IMR-90 (cell line): ENCODE measurements around the gene CELF5. TPM values are rescaled to one million over a fixed set of nuclear protein-coding genes. Genes with fewer than 3 reads are reported as not detected.

Source experiments
- ATAC-seq: fragments of 200-7000 bp; cut with Tn5 transposase; 2 replicates; pipeline ENCODE4 v1.9.1; 2020; ENCODE audit warnings: low read depth, mild to moderate bottlenecking, moderate library complexity
- BruUV-seq: library from RNA; stranded (reverse); fragments of 400-500 nt; replicated peaks from 2 replicates; lab custom pipeline; 2021; lab: Mats Ljungman, UMichigan
- CTCF ChIA-PET: fragments of 300-600 bp; formaldehyde crosslinking; extraction: SDS; loops from one replicate; lab custom pipeline; 2021; ENCODE audit warnings: antibody characterized with exemption; lab: Yijun Ruan, JAX
- POLR2A ChIA-PET: fragments of 300-600 bp; sonication (Branson Sonifier 250); formaldehyde crosslinking; loops from one replicate; lab custom pipeline; 2022; ENCODE audit warnings: antibody characterized with exemption; ENCODE audit not compliant: unreplicated experiment; lab: Charles Lee
- DNase-seq: peaks from one replicate; pipeline ENCODE4 v3.0.0; 2013
- H2AFZ ChIP-seq: replicated peaks from 2 replicates; pipeline ENCODE3; 2013; ENCODE audit warnings: low read length, mild to moderate bottlenecking; ENCODE audit not compliant: poor library complexity
- H2AK5ac ChIP-seq: 2 replicates; pipeline ENCODE4 v1.6.1; 2013; ENCODE audit warnings: low read depth, low read length, inconsistent platforms
- H2AK9ac ChIP-seq: replicated peaks from 2 replicates; pipeline ENCODE3; 2013; ENCODE audit warnings: mild to moderate bottlenecking, low read depth, low read length, moderate library complexity; ENCODE audit not compliant: poor library complexity
- H2BK120ac ChIP-seq: 2 replicates; pipeline ENCODE4 v1.6.1; 2013; ENCODE audit warnings: low read depth, low read length, inconsistent platforms
- H2BK15ac ChIP-seq: 3 replicates; pipeline ENCODE4 v1.6.1; 2013; ENCODE audit warnings: low read depth, low read length, inconsistent platforms
- H2BK20ac ChIP-seq: 2 replicates; pipeline ENCODE4 v1.6.1; 2013; ENCODE audit warnings: low read depth, mild to moderate bottlenecking, inconsistent platforms, low read length, moderate library complexity
- H2BK5ac ChIP-seq: 2 replicates; pipeline ENCODE4 v1.6.1; 2013; ENCODE audit warnings: mild to moderate bottlenecking, low read depth, low read length, inconsistent platforms; ENCODE audit not compliant: poor library complexity, severe bottlenecking
- H3K14ac ChIP-seq: replicated peaks from 2 replicates; pipeline ENCODE4 v1.6.1; 2013; ENCODE audit warnings: low read depth, low read length, inconsistent platforms
- H3K18ac ChIP-seq: 2 replicates; pipeline ENCODE4 v1.6.1; 2013; ENCODE audit warnings: low read depth, low read length, control low read depth
- H3K23ac ChIP-seq: 2 replicates; pipeline ENCODE4 v1.6.1; 2013; ENCODE audit warnings: low read depth, low read length, inconsistent platforms
- H3K27ac ChIP-seq: 2 replicates; pipeline ENCODE4 v1.5.1; 2013; ENCODE audit warnings: mild to moderate bottlenecking, control low read depth, low read length; ENCODE audit not compliant: insufficient read depth
- H3K27me3 ChIP-seq: 2 replicates; pipeline ENCODE4 v1.6.1; 2013; ENCODE audit warnings: low read length; ENCODE audit not compliant: control insufficient read depth, insufficient read depth
- H3K36me3 ChIP-seq: 2 replicates; pipeline ENCODE4 v1.6.1; 2013; ENCODE audit warnings: low read length, mixed read lengths; ENCODE audit not compliant: control insufficient read depth, insufficient read depth
- H3K4ac ChIP-seq: 2 replicates; pipeline ENCODE4 v1.6.1; 2013; ENCODE audit warnings: low read depth, low read length, inconsistent platforms
- H3K4me1 ChIP-seq: 2 replicates; pipeline ENCODE4 v1.6.1; 2013; ENCODE audit warnings: low read length, mixed read lengths; ENCODE audit not compliant: control insufficient read depth, insufficient read depth
- H3K4me2 ChIP-seq: 2 replicates; pipeline ENCODE4 v1.6.1; 2013; ENCODE audit warnings: low read depth, mild to moderate bottlenecking, control low read depth, low read length, moderate library complexity
- H3K4me3 ChIP-seq: 2 replicates; pipeline ENCODE4 v1.5.1; 2013; ENCODE audit warnings: low read depth, mild to moderate bottlenecking, control low read depth, low read length, moderate library complexity; ENCODE audit not compliant: insufficient read depth
- H3K56ac ChIP-seq: 2 replicates; pipeline ENCODE4 v1.6.1; 2013; ENCODE audit warnings: low read length, inconsistent platforms; ENCODE audit not compliant: insufficient read depth; ENCODE audit errors: extremely low read depth
- H3K79me1 ChIP-seq, 2 experiments: 2 replicates each; pipeline ENCODE4 v1.6.1; 2013; ENCODE audit warnings: low read length in 2 of 2, inconsistent platforms in 1 of 2, low read depth in 1 of 2
- H3K9ac ChIP-seq: 2 replicates; pipeline ENCODE4 v1.6.1; 2013; ENCODE audit warnings: low read depth, low read length, control low read depth
- H3K9me1 ChIP-seq: 2 replicates; pipeline ENCODE4 v1.6.1; 2013; ENCODE audit warnings: low read length, inconsistent platforms; ENCODE audit not compliant: insufficient read depth
- H3K9me3 ChIP-seq: 2 replicates; pipeline ENCODE4 v1.6.1; 2013; ENCODE audit warnings: low read length; ENCODE audit not compliant: control insufficient read depth, insufficient read depth
- H4K20me1 ChIP-seq: 2 replicates; pipeline ENCODE4 v1.6.1; 2013; ENCODE audit warnings: low read length, inconsistent platforms; ENCODE audit not compliant: insufficient read depth
- H4K5ac ChIP-seq: 2 replicates; pipeline ENCODE4 v1.6.1; 2013; ENCODE audit warnings: mild to moderate bottlenecking, low read depth, low read length, control low read depth
- H4K8ac ChIP-seq, 2 experiments: 2 replicates each; pipeline ENCODE4 v1.6.1; 2013; ENCODE audit warnings: low read depth in 2 of 2, low read length in 2 of 2, control low read depth in 1 of 2, inconsistent platforms in 1 of 2
- H4K91ac ChIP-seq: 2 replicates; pipeline ENCODE4 v1.6.1; 2013; ENCODE audit warnings: low read depth, low read length, inconsistent platforms; ENCODE audit not compliant: insufficient read depth
- BHLHE40 ChIP-seq: fragments of 150-350 bp; IDR thresholded peaks from 2 replicates; pipeline ENCODE4 v1.6.1; 2016; ENCODE audit warnings: mild to moderate bottlenecking, low read depth, low read length
- CHD1 ChIP-seq: IDR thresholded peaks from 2 replicates; pipeline ENCODE4 v1.6.1; 2012; ENCODE audit warnings: low read depth, low read length, improper control_type of control experiment
- FOS ChIP-seq: fragments of 150-350 bp; IDR thresholded peaks from 2 replicates; pipeline ENCODE4 v1.6.1; 2016; ENCODE audit warnings: low read depth, low read length
- MAFK ChIP-seq: IDR thresholded peaks from 2 replicates; pipeline ENCODE4 v1.6.1; 2012; ENCODE audit warnings: low read depth, low read length, improper control_type of control experiment
- MAZ ChIP-seq: IDR thresholded peaks from 2 replicates; pipeline ENCODE4 v1.6.1; 2012; ENCODE audit warnings: low read depth, mild to moderate bottlenecking, low read length, improper control_type of control experiment, moderate library complexity, borderline replicate concordance
- MXI1 ChIP-seq: IDR thresholded peaks from 2 replicates; pipeline ENCODE4 v1.6.1; 2012; ENCODE audit warnings: low read depth, mild to moderate bottlenecking, low read length, moderate library complexity, borderline replicate concordance
- RAD21 ChIP-seq: IDR thresholded peaks from 2 replicates; pipeline ENCODE4 v1.6.1; 2012; ENCODE audit warnings: low read length, improper control_type of control experiment
- RCOR1 ChIP-seq: IDR thresholded peaks from 2 replicates; pipeline ENCODE4 v1.6.1; 2012; ENCODE audit warnings: mild to moderate bottlenecking, low read length, improper control_type of control experiment; ENCODE audit not compliant: insufficient replicate concordance
- SMC3 ChIP-seq: fragments of 150-350 bp; IDR thresholded peaks from 2 replicates; pipeline ENCODE4 v1.6.1; 2016; ENCODE audit warnings: low read depth, mild to moderate bottlenecking, antibody characterized with exemption, low read length, moderate library complexity
- dilution Hi-C: fragments of 300-500 bp; cut with HindIII; formaldehyde crosslinking; loops from one replicate; pipeline ENCODE4 v1.14.3; 2018; ENCODE audit warnings: low sequenced_read_pairs; ENCODE audit not compliant: unreplicated experiment
- in situ Hi-C: fragments of 300-500 bp; cut with MboI; formaldehyde crosslinking; loops from 3 replicates; pipeline ENCODE4 v1.14.3; 2019; ENCODE audit warnings: low sequenced_read_pairs, inconsistent platforms, mixed read lengths
- intact Hi-C: fragments of 100-400 bp; cut with micrococcal nuclease; formaldehyde crosslinking; loops from 2 replicates; pipeline ENCODE4 v1.10.0; 2022
- polyA plus RNA-seq, 3 experiments: library from polyadenylated mRNA; depleted of rRNA; stranded (reverse); fragments of >200 nt; gene quantifications; 2 replicates each; pipeline ENCODE4 v1.2.3, GENCODE V29; 2012; ENCODE audit warnings: low replicate concordance in 1 of 3
- total RNA-seq: library from RNA; depleted of rRNA; stranded (reverse); fragments of >200 nt; gene quantifications from 2 replicates; pipeline ENCODE4 v1.2.3, GENCODE V29; 2012
- TF ChIP-seq, protein P1 (sequence below): conservative IDR thresholded peaks from 2 replicates; pipeline ENCODE4 v1.5.1; 2012; ENCODE audit warnings: mild to moderate bottlenecking, low read depth, low read length, improper control_type of control experiment

The CELF5 gene
- total and polyA plus RNA-seq, 2 of the 4 experiments (the other 2 are of a cell fraction): 0.02 TPM; not detected in 1

DNA sequence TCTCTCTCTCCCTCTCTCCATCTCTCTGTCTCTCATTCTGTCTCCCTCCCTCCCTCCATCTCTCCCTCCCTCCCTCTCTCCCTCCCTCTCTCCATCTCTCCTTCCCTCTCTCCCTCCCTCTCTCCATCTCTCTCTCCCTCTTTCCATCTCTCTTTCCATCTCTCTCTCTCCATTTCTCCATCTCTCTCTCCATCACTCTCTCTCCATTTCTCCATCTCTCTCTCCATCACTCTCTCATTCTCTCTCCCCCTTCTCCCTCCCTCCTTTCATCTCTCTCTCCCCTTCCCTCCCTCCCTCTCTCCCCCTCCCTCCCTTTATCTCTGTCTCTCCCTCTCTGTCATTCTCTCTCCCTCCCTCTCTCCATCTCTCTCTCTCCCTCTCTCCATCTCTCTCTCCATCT lies 86.2 kb downstream of the CELF5 start:
- Histone ChIP-seq H3K79me1 (no peaks in the 10 kb centered on the region), H3K4me3 (no peak overlapping the region), H3K9me3 (peaks cover 3% of the 10 kb centered on the region), H2BK5ac (no peak overlapping the region), H4K20me1 (no peaks in the 10 kb centered on the region), H4K5ac (no peak overlapping the region), H3K9ac (no peak overlapping the region), H3K36me3 (no peaks in the 10 kb centered on the region), H3K14ac (no peak overlapping the region), H3K27me3 (peaks cover 31% of the 10 kb centered on the region), H2AK5ac (no peak overlapping the region), H4K8ac (no peak overlapping the region), H2BK20ac (no peak overlapping the region), H2AFZ (no peak overlapping the region), H3K18ac (no peak overlapping the region), H3K56ac (no peak overlapping the region), H3K4me2 (no peak overlapping the region), H3K27ac (no peak overlapping the region), H2BK15ac (no peak overlapping the region), H3K4me1 (no peaks in the 10 kb centered on the region), H4K91ac (no peak overlapping the region), H2BK120ac (no peak overlapping the region), H3K23ac (no peak overlapping the region), H3K9me1 (no peaks in the 10 kb centered on the region), H2AK9ac (no peak overlapping the region), H3K4ac (no peak overlapping the region)
- dilution Hi-C loops: no loop called here
- in situ Hi-C loops: loop anchor here (25.0 kb wide), 1 partner anchor 302 kb away; the partner anchor contains the start of gene TBXA2R
- intact Hi-C loops: no loop called here
- ATAC-seq (no peak), DNase-seq (no peak)
- TF ChIP-seq RCOR1 (no peak), SMC3 (no peak), MAFK (no peak), MXI1 (no peak), RAD21 (no peak), MAZ (no peak), BHLHE40 (no peak), CHD1 (no peak), FOS (no peak)
- TF ChIP-seq, protein P1, sequence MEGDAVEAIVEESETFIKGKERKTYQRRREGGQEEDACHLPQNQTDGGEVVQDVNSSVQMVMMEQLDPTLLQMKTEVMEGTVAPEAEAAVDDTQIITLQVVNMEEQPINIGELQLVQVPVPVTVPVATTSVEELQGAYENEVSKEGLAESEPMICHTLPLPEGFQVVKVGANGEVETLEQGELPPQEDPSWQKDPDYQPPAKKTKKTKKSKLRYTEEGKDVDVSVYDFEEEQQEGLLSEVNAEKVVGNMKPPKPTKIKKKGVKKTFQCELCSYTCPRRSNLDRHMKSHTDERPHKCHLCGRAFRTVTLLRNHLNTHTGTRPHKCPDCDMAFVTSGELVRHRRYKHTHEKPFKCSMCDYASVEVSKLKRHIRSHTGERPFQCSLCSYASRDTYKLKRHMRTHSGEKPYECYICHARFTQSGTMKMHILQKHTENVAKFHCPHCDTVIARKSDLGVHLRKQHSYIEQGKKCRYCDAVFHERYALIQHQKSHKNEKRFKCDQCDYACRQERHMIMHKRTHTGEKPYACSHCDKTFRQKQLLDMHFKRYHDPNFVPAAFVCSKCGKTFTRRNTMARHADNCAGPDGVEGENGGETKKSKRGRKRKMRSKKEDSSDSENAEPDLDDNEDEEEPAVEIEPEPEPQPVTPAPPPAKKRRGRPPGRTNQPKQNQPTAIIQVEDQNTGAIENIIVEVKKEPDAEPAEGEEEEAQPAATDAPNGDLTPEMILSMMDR: no peak
- BruUV-seq: no TSS peak
- ChIA-PET CTCF (no interaction called here), POLR2A (no interaction called here)
